MM.1S (cell line): Measurements from ENCODE around the gene HTN1.

Experiments used
- DNase-seq: peaks from one replicate; pipeline ENCODE4 v3.0.0-alpha.2; 2015
- H2AFZ ChIP-seq: fragments of 300-600 bp; sonication (generic); 2 replicates; pipeline ENCODE4 v1.6.0; 2016; ENCODE audit warnings: antibody characterized with exemption, low read length
- H3F3A ChIP-seq: fragments of 300-600 bp; sonication (generic); 2 replicates; pipeline ENCODE4 v1.6.1; 2016; ENCODE audit warnings: mild to moderate bottlenecking, antibody characterized with exemption, low read length, moderate library complexity, mixed read lengths; ENCODE audit not compliant: insufficient read depth
- H3K27ac ChIP-seq: fragments of 300-600 bp; sonication (generic); 2 replicates; pipeline ENCODE4 v1.5.1; 2016; ENCODE audit warnings: mild to moderate bottlenecking, low read length
- H3K27me3 ChIP-seq: fragments of 300-600 bp; sonication (generic); replicated peaks from 2 replicates; pipeline ENCODE4 v1.6.0; 2016; ENCODE audit warnings: low read length; ENCODE audit not compliant: insufficient read depth
- H3K36me3 ChIP-seq: fragments of 300-600 bp; sonication (generic); replicated peaks from 2 replicates; pipeline ENCODE4 v1.6.1; 2016; ENCODE audit warnings: mild to moderate bottlenecking, low read length, mixed read lengths; ENCODE audit not compliant: insufficient read depth
- H3K4me1 ChIP-seq: fragments of 300-600 bp; sonication (generic); 2 replicates; pipeline ENCODE4 v1.6.1; 2016; ENCODE audit warnings: low read length, mixed read lengths
- H3K4me2 ChIP-seq: fragments of 300-600 bp; sonication (generic); 2 replicates; pipeline ENCODE4 v1.6.0; 2016; ENCODE audit warnings: low read depth, low read length
- H3K4me3 ChIP-seq: fragments of 300-600 bp; sonication (generic); 2 replicates; pipeline ENCODE4 v1.5.1; 2016; ENCODE audit warnings: low read length, mixed read lengths
- H3K79me2 ChIP-seq: fragments of 300-600 bp; sonication (generic); 2 replicates; pipeline ENCODE4 v1.6.1; 2016; ENCODE audit warnings: mixed run types, low read length, mixed read lengths
- H3K9ac ChIP-seq: fragments of 300-600 bp; sonication (generic); 2 replicates; pipeline ENCODE4 v1.6.1; 2016; ENCODE audit warnings: low read length, mixed read lengths
- H3K9me2 ChIP-seq: fragments of 300-600 bp; sonication (generic); replicated peaks from 2 replicates; pipeline ENCODE4 v1.6.1; 2016; ENCODE audit warnings: mild to moderate bottlenecking, low read length, mixed read lengths; ENCODE audit not compliant: insufficient read depth
- H3K9me3 ChIP-seq: fragments of 300-600 bp; sonication (generic); replicated peaks from 2 replicates; pipeline ENCODE4 v1.6.1; 2016; ENCODE audit warnings: mild to moderate bottlenecking, low read length, mixed read lengths; ENCODE audit not compliant: insufficient read depth
- H4K20me1 ChIP-seq: fragments of 300-600 bp; sonication (generic); 2 replicates; pipeline ENCODE4 v1.6.1; 2016; ENCODE audit warnings: mild to moderate bottlenecking, low read length, moderate library complexity, mixed read lengths; ENCODE audit not compliant: insufficient read depth
- EZH2 ChIP-seq: fragments of 300-600 bp; sonication (generic); optimal IDR thresholded peaks from 2 replicates; pipeline ENCODE3; 2017; ENCODE audit warnings: low read depth, mild to moderate bottlenecking, antibody characterized with exemption, low read length, mixed read lengths
- EZH2phosphoT487 ChIP-seq: fragments of 300-600 bp; sonication (generic); IDR thresholded peaks from 2 replicates; pipeline ENCODE4 v1.6.1; 2018; ENCODE audit warnings: antibody characterized with exemption, low read length
- TF ChIP-seq, protein P1 (sequence below): fragments of 300-600 bp; sonication (generic); IDR thresholded peaks from 2 replicates; pipeline ENCODE4 v1.5.1; 2016; ENCODE audit warnings: antibody characterized with exemption, low read length, mixed read lengths

Gene HTN1

DNA sequence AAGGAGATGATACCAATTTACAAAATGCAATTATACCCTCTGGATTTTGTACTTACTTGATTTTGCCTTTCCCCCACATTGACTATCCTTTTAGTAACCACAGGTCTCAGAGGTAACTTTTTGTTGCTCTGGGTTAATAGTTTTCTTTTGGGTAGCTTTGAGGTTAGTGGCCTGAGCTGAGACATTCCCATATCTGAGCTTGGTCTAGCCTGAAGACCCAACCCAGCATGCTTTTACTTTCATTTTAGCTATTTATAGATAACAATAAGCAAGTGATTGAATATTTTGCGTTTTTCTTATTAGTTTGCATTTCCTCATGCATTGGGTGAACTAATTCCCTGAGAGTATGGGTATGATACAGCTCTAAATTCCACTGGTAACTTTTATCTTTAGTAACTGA is 11.8 kb downstream of the HTN1 start:
- DNase-seq = peak; percentile 75
- H3K27me3 ChIP-seq = no peaks in the 10 kb centered on the region
- H3K4me1 ChIP-seq = peaks cover 11% of the 10 kb centered on the region
- H3K4me2 ChIP-seq = peak overlapping the region; percentile 41; the same call in 1 of the 2 replicates
- no peaks in the 10 kb centered on the region for H3K79me2 ChIP-seq
- TF ChIP-seq, protein P1, sequence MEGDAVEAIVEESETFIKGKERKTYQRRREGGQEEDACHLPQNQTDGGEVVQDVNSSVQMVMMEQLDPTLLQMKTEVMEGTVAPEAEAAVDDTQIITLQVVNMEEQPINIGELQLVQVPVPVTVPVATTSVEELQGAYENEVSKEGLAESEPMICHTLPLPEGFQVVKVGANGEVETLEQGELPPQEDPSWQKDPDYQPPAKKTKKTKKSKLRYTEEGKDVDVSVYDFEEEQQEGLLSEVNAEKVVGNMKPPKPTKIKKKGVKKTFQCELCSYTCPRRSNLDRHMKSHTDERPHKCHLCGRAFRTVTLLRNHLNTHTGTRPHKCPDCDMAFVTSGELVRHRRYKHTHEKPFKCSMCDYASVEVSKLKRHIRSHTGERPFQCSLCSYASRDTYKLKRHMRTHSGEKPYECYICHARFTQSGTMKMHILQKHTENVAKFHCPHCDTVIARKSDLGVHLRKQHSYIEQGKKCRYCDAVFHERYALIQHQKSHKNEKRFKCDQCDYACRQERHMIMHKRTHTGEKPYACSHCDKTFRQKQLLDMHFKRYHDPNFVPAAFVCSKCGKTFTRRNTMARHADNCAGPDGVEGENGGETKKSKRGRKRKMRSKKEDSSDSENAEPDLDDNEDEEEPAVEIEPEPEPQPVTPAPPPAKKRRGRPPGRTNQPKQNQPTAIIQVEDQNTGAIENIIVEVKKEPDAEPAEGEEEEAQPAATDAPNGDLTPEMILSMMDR = no peak
- no peak for TF ChIP-seq EZH2phosphoT487
- TF ChIP-seq EZH2 = no peak
- H2AFZ ChIP-seq = no peak overlapping the region
- H3K9ac ChIP-seq = no peak overlapping the region
- H3F3A ChIP-seq = 0 out of 2 replicates have a peak, but pooled peaks cover 6% of the 10 kb centered on the region
- no peaks in the 10 kb centered on the region for H3K9me2 ChIP-seq
- H3K4me3 ChIP-seq = peak overlapping the region; percentile 17; the same call in 1 of the 2 replicates
- no peaks in the 10 kb centered on the region for H4K20me1 ChIP-seq
- H3K36me3 ChIP-seq = no peaks in the 10 kb centered on the region
- no peaks in the 10 kb centered on the region for H3K9me3 ChIP-seq
- H3K27ac ChIP-seq = no peak overlapping the region

DNA sequence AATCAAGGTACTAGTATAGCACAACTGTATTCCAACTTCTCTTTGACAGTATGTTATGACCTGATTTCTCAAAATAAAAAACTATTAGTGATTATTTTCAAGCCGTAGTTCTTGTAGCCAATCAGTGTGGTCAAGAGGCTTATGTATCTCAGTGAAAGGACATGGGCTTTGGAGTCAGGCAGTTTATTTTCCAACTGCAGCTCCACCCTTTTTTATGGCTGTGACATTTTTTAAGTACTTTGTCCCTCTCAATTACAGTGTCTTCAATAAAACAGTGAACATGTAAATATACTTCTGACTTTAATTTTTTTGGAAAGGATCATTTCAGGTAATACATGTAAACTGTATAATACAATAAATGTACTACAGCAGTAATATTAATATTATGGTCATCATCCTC is 30.0 kb downstream of the HTN1 start:
- DNase-seq = no peak
- Histone ChIP-seq H3K4me2 (no peak overlapping the region), H2AFZ (no peak overlapping the region), H3F3A (no peaks in the 10 kb centered on the region; the same call in 1 of the 2 replicates), H4K20me1 (no peaks in the 10 kb centered on the region), H3K9me2 (no peaks in the 10 kb centered on the region), H3K9ac (no peak overlapping the region), H3K27me3 (no peaks in the 10 kb centered on the region), H3K27ac (no peak overlapping the region), H3K36me3 (no peaks in the 10 kb centered on the region), H3K4me1 (no peaks in the 10 kb centered on the region), H3K4me3 (no peak overlapping the region), H3K9me3 (no peaks in the 10 kb centered on the region), H3K79me2 (no peaks in the 10 kb centered on the region)
- TF ChIP-seq, protein P1 = no peak
- TF ChIP-seq EZH2phosphoT487 (no peak), EZH2 (no peak)

DNA sequence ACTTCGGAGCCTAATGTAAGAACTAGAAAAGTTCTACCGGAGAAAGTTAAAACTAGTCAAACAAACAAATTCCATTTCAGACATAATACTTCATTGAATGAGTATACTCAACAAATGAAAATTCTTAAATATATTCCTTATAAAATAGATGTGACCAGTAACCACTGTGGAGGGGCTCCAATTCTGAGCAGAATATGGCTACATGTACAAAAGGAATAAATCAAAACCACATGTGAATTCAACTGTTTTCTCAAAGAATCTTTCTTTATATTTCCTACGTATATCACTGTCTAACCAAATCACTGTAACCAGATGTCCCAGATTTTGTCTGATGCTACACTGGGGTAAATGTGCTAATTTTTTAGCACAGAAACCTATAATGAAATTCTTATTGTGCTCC is 49.0 kb downstream of the HTN1 start:
- Histone ChIP-seq H3K9me3 (no peaks in the 10 kb centered on the region), H3K79me2 (no peaks in the 10 kb centered on the region), H3K4me3 (no peak overlapping the region), H2AFZ (no peak overlapping the region), H3K9ac (no peak overlapping the region), H3K4me2 (no peak overlapping the region), H3K9me2 (no peaks in the 10 kb centered on the region), H3K27ac (no peak overlapping the region), H3K36me3 (no peaks in the 10 kb centered on the region), H4K20me1 (no peaks in the 10 kb centered on the region), H3K27me3 (no peaks in the 10 kb centered on the region), H3F3A (no peaks in the 10 kb centered on the region), H3K4me1 (no peaks in the 10 kb centered on the region)
- TF ChIP-seq EZH2 (no peak), EZH2phosphoT487 (no peak)
- TF ChIP-seq, protein P1 = no peak
- no peak for DNase-seq
